Panc1 (cell line): ENCODE results near the gene NAA60. TPM values are rescaled to one million over a fixed set of nuclear protein-coding genes. Genes with fewer than 3 reads are reported as not detected.

ENCODE experiments used
- ATAC-seq: fragments of 200-7000 bp; cut with Tn5 transposase; 2 replicates; pipeline ENCODE4 v1.9.1; 2020; ENCODE audit warnings: mild to moderate bottlenecking, moderate library complexity
- BruUV-seq: library from RNA; stranded (reverse); fragments of 400-500 nt; replicated peaks from 2 replicates; lab custom pipeline; 2021; lab: Mats Ljungman, UMichigan
- CTCF ChIA-PET: fragments of 300-600 bp; sonication (Branson Sonifier 250); formaldehyde crosslinking; loops from one replicate; lab custom pipeline; 2022; ENCODE audit warnings: antibody characterized with exemption; lab: Charles Lee
- POLR2A ChIA-PET: fragments of 300-600 bp; sonication (Branson Sonifier 250); formaldehyde crosslinking; loops from one replicate; lab custom pipeline; 2022; ENCODE audit warnings: antibody characterized with exemption; lab: Charles Lee
- DNase-seq: peaks from one replicate; pipeline ENCODE4 v3.0.0-alpha.2; 2010; ENCODE audit warnings: low read depth, low spot score
- H3K27ac ChIP-seq: 2 replicates; pipeline ENCODE4 v1.5.1; 2011; ENCODE audit warnings: mild to moderate bottlenecking, low read length, inconsistent platforms
- H3K27me3 ChIP-seq: fragments of 200-500 bp; sonication (Bioruptor generic); 2 replicates; pipeline ENCODE4 v1.6.0; 2014; ENCODE audit warnings: low read length, inconsistent platforms; ENCODE audit not compliant: control insufficient read depth, insufficient read depth
- H3K36me3 ChIP-seq: fragments of 200-500 bp; sonication (Bioruptor generic); 2 replicates; pipeline ENCODE4 v1.5.1; 2014; ENCODE audit warnings: inconsistent platforms, mild to moderate bottlenecking, low read length, moderate library complexity; ENCODE audit not compliant: control insufficient read depth, insufficient read depth
- H3K4me1 ChIP-seq: 2 replicates; pipeline ENCODE4 v1.5.1; 2011; ENCODE audit warnings: inconsistent platforms, mild to moderate bottlenecking, low read length, moderate library complexity; ENCODE audit not compliant: control insufficient read depth, insufficient read depth
- H3K4me3 ChIP-seq, 2 experiments: 2 replicates each; pipeline ENCODE4 v1.5.1; 2011 to 2012; ENCODE audit warnings: low read depth in 2 of 2, low read length in 2 of 2, mild to moderate bottlenecking in 2 of 2, inconsistent platforms in 1 of 2, moderate library complexity in 1 of 2
- H3K9me3 ChIP-seq: fragments of 200-500 bp; sonication (Bioruptor generic); 2 replicates; pipeline ENCODE4 v1.5.1; 2014; ENCODE audit warnings: low read depth, mild to moderate bottlenecking, inconsistent platforms, low read length, moderate library complexity; ENCODE audit not compliant: control insufficient read depth, insufficient read depth
- POLR2AphosphoS5 ChIP-seq: IDR thresholded peaks from 2 replicates; pipeline ENCODE4 v1.6.1; 2012; ENCODE audit warnings: mild to moderate bottlenecking, low read depth, low read length, moderate library complexity
- SIN3A ChIP-seq: IDR thresholded peaks from 2 replicates; pipeline ENCODE4 v1.6.1; 2012; ENCODE audit warnings: low read depth, mild to moderate bottlenecking, low read length, moderate library complexity, borderline replicate concordance; ENCODE audit not compliant: insufficient read depth
- TCF7L2 ChIP-seq: IDR thresholded peaks from 2 replicates; pipeline ENCODE4 v1.6.1; 2011; ENCODE audit warnings: mild to moderate bottlenecking, low read depth, low read length, inconsistent platforms
- in situ Hi-C: cut with HindIII; loops from 2 replicates; pipeline ENCODE4 v1.10.0; 2016; ENCODE audit warnings: low sequenced_read_pairs, low pct_unique_long_range_greater_than_20kb
- intact Hi-C: fragments of 100-400 bp; cut with micrococcal nuclease; formaldehyde crosslinking; loops from one replicate; pipeline ENCODE4 v1.10.0; 2022; ENCODE audit not compliant: unreplicated experiment
- total RNA-seq: library from RNA; stranded (reverse); gene quantifications from one replicate; pipeline ENCODE4 v1.2.1, GENCODE V29; 2021; ENCODE audit not compliant: unreplicated experiment
- TF ChIP-seq, protein P1 (sequence below), 2 experiments: IDR thresholded peaks; 2 replicates each; pipeline ENCODE4 v1.6.1; 2011 to 2012; ENCODE audit warnings: low read depth in 2 of 2, control low read depth in 1 of 2, low read length in 1 of 2, mild to moderate bottlenecking in 1 of 2, moderate library complexity in 1 of 2; ENCODE audit not compliant: insufficient read depth in 1 of 2
- TF ChIP-seq, protein P2 (sequence below): fragments of 450-650 bp; IDR thresholded peaks from 2 replicates; pipeline ENCODE4 v1.5.1; 2017; ENCODE audit warnings: mild to moderate bottlenecking

NAA60 gene
- total RNA-seq, 1 experiment from 2014 or later: 56.0 TPM

DNA sequence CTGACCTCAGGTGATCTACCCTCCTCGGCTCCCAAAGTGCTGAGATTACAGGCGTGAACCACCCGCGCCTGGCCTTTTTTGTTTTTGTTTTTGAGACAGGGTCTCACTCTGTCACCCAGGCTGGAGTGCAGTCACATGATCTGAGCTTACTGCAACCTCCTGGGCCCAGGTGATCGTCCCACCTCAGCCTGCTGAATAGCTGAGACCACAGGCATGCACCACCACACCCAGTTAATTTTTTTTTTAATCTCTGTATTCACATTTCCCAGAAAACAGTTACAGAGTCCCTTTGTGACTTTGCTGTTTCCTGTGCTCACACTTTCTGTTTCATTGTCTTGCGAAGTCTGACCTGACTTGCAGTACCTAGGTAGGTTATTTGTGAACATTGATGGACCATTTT, 60.0 kb downstream of the NAA60 start:
- Histone ChIP-seq H3K4me3 (no peak overlapping the region), H3K4me1 (0 out of 2 replicates have a peak, but pooled peaks cover 9% of the 10 kb centered on the region), H3K36me3 (no peaks in the 10 kb centered on the region; the same call in 1 of the 2 replicates), H3K9me3 (no peaks in the 10 kb centered on the region), H3K27me3 (no peaks in the 10 kb centered on the region), H3K27ac (no peak overlapping the region)
- in situ Hi-C loops (no loop called here), intact Hi-C loops (no loop called here)
- BruUV-seq: no TSS peak
- ATAC-seq (no peak), DNase-seq (no peak)
- POLR2A ChIA-PET: no interaction called here
- TF ChIP-seq POLR2AphosphoS5 (no peak), SIN3A (no peak), TCF7L2 (no peak)
- TF ChIP-seq, protein P1, sequence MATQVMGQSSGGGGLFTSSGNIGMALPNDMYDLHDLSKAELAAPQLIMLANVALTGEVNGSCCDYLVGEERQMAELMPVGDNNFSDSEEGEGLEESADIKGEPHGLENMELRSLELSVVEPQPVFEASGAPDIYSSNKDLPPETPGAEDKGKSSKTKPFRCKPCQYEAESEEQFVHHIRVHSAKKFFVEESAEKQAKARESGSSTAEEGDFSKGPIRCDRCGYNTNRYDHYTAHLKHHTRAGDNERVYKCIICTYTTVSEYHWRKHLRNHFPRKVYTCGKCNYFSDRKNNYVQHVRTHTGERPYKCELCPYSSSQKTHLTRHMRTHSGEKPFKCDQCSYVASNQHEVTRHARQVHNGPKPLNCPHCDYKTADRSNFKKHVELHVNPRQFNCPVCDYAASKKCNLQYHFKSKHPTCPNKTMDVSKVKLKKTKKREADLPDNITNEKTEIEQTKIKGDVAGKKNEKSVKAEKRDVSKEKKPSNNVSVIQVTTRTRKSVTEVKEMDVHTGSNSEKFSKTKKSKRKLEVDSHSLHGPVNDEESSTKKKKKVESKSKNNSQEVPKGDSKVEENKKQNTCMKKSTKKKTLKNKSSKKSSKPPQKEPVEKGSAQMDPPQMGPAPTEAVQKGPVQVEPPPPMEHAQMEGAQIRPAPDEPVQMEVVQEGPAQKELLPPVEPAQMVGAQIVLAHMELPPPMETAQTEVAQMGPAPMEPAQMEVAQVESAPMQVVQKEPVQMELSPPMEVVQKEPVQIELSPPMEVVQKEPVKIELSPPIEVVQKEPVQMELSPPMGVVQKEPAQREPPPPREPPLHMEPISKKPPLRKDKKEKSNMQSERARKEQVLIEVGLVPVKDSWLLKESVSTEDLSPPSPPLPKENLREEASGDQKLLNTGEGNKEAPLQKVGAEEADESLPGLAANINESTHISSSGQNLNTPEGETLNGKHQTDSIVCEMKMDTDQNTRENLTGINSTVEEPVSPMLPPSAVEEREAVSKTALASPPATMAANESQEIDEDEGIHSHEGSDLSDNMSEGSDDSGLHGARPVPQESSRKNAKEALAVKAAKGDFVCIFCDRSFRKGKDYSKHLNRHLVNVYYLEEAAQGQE (IDR thresholded peaks at IDR 0.05; ENCODE audit: insufficient read depth in 1 of 2, low read depth in 2 of 2, low read length in 1 of 2): no peak
- TF ChIP-seq, protein P2, sequence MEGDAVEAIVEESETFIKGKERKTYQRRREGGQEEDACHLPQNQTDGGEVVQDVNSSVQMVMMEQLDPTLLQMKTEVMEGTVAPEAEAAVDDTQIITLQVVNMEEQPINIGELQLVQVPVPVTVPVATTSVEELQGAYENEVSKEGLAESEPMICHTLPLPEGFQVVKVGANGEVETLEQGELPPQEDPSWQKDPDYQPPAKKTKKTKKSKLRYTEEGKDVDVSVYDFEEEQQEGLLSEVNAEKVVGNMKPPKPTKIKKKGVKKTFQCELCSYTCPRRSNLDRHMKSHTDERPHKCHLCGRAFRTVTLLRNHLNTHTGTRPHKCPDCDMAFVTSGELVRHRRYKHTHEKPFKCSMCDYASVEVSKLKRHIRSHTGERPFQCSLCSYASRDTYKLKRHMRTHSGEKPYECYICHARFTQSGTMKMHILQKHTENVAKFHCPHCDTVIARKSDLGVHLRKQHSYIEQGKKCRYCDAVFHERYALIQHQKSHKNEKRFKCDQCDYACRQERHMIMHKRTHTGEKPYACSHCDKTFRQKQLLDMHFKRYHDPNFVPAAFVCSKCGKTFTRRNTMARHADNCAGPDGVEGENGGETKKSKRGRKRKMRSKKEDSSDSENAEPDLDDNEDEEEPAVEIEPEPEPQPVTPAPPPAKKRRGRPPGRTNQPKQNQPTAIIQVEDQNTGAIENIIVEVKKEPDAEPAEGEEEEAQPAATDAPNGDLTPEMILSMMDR: no peak
- CTCF ChIA-PET: no interaction called here

DNA sequence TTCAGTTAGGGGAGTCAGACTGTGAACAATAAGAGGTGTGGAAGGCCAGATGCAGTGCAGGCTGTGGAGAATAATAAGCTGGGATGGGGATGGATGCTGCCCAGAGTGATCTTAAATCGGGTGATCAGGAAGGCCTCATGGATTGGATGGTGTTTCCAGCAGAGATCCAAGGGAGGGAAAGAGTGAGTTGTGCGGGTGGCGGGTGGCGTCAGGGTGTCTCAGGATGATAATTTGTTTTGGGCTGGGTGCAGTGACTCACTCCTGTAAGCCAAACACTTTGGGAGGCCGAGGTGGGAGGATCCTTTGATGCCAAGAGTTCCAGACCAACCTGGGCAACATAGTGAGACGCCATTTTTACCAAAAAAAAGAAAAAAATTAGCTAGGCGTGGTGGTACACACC, 65.3 kb downstream of the NAA60 start:
- intact Hi-C loops (no loop called here), in situ Hi-C loops (no loop called here)
- Histone ChIP-seq H3K27me3 (no peaks in the 10 kb centered on the region), H3K4me3 (no peak overlapping the region), H3K27ac (no peak overlapping the region), H3K36me3 (0 out of 2 replicates have a peak, but pooled peaks cover 2% of the 10 kb centered on the region), H3K4me1 (no peaks in the 10 kb centered on the region), H3K9me3 (no peaks in the 10 kb centered on the region)
- no peak for ATAC-seq
- ChIA-PET CTCF (no interaction called here), POLR2A (interaction anchor here (1.2 kb wide), 1 partner anchor 107 kb away, joined by 5 read pairs; no protein-coding TSS in a partner anchor)
- TF ChIP-seq, protein P2: no peak
- no peak for TF ChIP-seq POLR2AphosphoS5
- no peak for TF ChIP-seq TCF7L2
- TF ChIP-seq, protein P1 (IDR thresholded peaks at IDR 0.05; ENCODE audit: insufficient read depth in 1 of 2, low read depth in 2 of 2, low read length in 1 of 2): no peak
- no peak for TF ChIP-seq SIN3A
- BruUV-seq: no TSS peak
- no peak for DNase-seq
